ENCODE data around the gene RBM3. TPM values are rescaled to one million over a fixed set of nuclear protein-coding genes. Genes with fewer than 3 reads are reported as not detected.
A peak's percentile ranks its signal among the peaks of the same experiment; 100 is the strongest.

Gene RBM3
- total RNA-seq, 6 experiments from 2014 or later, result 151 to 471 (median 406) TPM

- TF ChIP-seq CTCF (IDR thresholded peaks at IDR 0.05), result no peak
- no peak for DNase-seq
- Mint-ChIP-seq H3K36me3 (ENCODE audit: low read depth) (no peaks in the 10 kb centered on the region; the same call in none of the 2 replicates), H3K27me3 (ENCODE audit: insufficient read depth) (peaks cover 1% of the 10 kb centered on the region; the same call in 1 of the 2 replicates), H3K27ac (no peak overlapping the region; the same call in 1 of the 2 replicates), H3K4me3 (no peak overlapping the region), H3K9me3 (no peaks in the 10 kb centered on the region), H3K4me1 (ENCODE audit: low read depth) (peaks cover 5% of the 10 kb centered on the region)
Observed at GRCh38 chrX:48560681-48561080, 13.6 kb upstream of the RBM3 start.

- peaks cover 2% of the 10 kb centered on the region; the same call in 1 of the 2 replicates for H3K27me3 Mint-ChIP-seq (ENCODE audit: insufficient read depth)
- H3K9me3 Mint-ChIP-seq, result no peaks in the 10 kb centered on the region
- no peak for TF ChIP-seq CTCF (IDR thresholded peaks at IDR 0.05)
- H3K4me1 Mint-ChIP-seq (ENCODE audit: low read depth), result peaks cover 8% of the 10 kb centered on the region
- peak overlapping the region; percentile 68; the same call in 1 of the 2 replicates for H3K27ac Mint-ChIP-seq
- H3K36me3 Mint-ChIP-seq (ENCODE audit: low read depth), result peaks cover 6% of the 10 kb centered on the region
- H3K4me3 Mint-ChIP-seq, result no peak overlapping the region
- DNase-seq, result peak; percentile 53
Observed at GRCh38 chrX:48569958-48570357, 4.3 kb upstream of the RBM3 start.

- peak overlapping the region; percentile 94 for H3K4me3 Mint-ChIP-seq
- peaks cover 18% of the 10 kb centered on the region for H3K4me1 Mint-ChIP-seq (ENCODE audit: low read depth)
- no peaks in the 10 kb centered on the region for H3K9me3 Mint-ChIP-seq
- DNase-seq, result no peak
- peak overlapping the region; percentile 100 for H3K27ac Mint-ChIP-seq
- no peak for TF ChIP-seq CTCF (IDR thresholded peaks at IDR 0.05)
- H3K27me3 Mint-ChIP-seq (ENCODE audit: insufficient read depth), result peaks cover 5% of the 10 kb centered on the region
- H3K36me3 Mint-ChIP-seq (ENCODE audit: low read depth), result peaks cover 30% of the 10 kb centered on the region
Observed at GRCh38 chrX:48573690-48574269, 504 bp upstream of the RBM3 start.

- no peaks in the 10 kb centered on the region for H3K9me3 Mint-ChIP-seq
- no peak for DNase-seq
- no peak for TF ChIP-seq CTCF (IDR thresholded peaks at IDR 0.05)
- peaks cover 41% of the 10 kb centered on the region for H3K36me3 Mint-ChIP-seq (ENCODE audit: low read depth)
- H3K4me1 Mint-ChIP-seq (ENCODE audit: low read depth), result peaks cover 30% of the 10 kb centered on the region
- H3K27me3 Mint-ChIP-seq (ENCODE audit: insufficient read depth), result peaks cover 7% of the 10 kb centered on the region
- H3K4me3 Mint-ChIP-seq, result peak overlapping the region; percentile 94
- H3K27ac Mint-ChIP-seq, result peak overlapping the region; percentile 100
Observed at GRCh38 chrX:48575642-48576041, 1.4 kb downstream of the RBM3 start.

GRCh38 chrX:48576108-48576507 is 1.8 kb downstream of the RBM3 start:
- Mint-ChIP-seq H3K27me3 (ENCODE audit: insufficient read depth) (peaks cover 5% of the 10 kb centered on the region), H3K4me3 (peak overlapping the region; percentile 94), H3K4me1 (ENCODE audit: low read depth) (peaks cover 30% of the 10 kb centered on the region), H3K27ac (peak overlapping the region; percentile 100), H3K9me3 (no peaks in the 10 kb centered on the region), H3K36me3 (ENCODE audit: low read depth) (peaks cover 41% of the 10 kb centered on the region)
- no peak for TF ChIP-seq CTCF (IDR thresholded peaks at IDR 0.05)
- DNase-seq, result no peak
